ENCODE results near the gene VPS36. TPM values are rescaled to one million over a fixed set of nuclear protein-coding genes. Genes with fewer than 3 reads are reported as not detected.

VPS36 gene
- total and polyA plus RNA-seq, 10 of the 15 experiments (the other 5 are each of a cell fraction or from before 2014, with no cell fraction given), result 10.3 to 29.0 (median 23.9) TPM

DNA sequence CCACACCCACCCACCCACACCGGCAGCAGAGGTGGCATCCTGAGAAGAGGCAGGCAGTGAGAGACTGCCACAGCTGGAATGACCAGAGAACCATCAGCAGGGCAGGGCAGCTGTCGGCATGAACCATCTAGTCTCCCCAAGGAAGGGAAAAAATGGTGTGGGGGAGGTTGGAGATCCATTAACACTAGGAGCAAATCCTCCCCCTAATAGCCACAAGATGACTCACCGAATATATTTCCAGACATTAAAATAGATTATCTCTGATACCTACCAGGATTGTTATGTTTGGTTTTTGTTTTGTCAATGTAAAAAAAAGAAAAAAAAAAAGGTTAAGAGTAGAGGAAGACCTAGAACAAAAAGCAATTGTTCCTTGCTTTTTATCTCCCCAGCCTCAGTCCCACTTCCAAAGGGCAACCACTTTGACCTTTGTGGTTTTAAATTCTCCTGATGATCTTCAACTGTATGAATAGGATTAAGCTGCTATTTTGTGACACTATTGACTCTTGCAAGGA, 78.6 kb downstream of the VPS36 start (continued):
- TF ChIP-seq, protein P1, sequence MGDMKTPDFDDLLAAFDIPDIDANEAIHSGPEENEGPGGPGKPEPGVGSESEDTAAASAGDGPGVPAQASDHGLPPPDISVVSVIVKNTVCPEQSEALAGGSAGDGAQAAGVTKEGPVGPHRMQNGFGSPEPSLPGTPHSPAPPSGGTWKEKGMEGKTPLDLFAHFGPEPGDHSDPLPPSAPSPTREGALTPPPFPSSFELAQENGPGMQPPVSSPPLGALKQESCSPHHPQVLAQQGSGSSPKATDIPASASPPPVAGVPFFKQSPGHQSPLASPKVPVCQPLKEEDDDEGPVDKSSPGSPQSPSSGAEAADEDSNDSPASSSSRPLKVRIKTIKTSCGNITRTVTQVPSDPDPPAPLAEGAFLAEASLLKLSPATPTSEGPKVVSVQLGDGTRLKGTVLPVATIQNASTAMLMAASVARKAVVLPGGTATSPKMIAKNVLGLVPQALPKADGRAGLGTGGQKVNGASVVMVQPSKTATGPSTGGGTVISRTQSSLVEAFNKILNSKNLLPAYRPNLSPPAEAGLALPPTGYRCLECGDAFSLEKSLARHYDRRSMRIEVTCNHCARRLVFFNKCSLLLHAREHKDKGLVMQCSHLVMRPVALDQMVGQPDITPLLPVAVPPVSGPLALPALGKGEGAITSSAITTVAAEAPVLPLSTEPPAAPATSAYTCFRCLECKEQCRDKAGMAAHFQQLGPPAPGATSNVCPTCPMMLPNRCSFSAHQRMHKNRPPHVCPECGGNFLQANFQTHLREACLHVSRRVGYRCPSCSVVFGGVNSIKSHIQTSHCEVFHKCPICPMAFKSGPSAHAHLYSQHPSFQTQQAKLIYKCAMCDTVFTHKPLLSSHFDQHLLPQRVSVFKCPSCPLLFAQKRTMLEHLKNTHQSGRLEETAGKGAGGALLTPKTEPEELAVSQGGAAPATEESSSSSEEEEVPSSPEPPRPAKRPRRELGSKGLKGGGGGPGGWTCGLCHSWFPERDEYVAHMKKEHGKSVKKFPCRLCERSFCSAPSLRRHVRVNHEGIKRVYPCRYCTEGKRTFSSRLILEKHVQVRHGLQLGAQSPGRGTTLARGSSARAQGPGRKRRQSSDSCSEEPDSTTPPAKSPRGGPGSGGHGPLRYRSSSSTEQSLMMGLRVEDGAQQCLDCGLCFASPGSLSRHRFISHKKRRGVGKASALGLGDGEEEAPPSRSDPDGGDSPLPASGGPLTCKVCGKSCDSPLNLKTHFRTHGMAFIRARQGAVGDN (IDR thresholded peaks at IDR 0.05), result no peak
- TF ChIP-seq ASH2L (IDR thresholded peaks at IDR 0.05; ENCODE audit: borderline replicate concordance, low read depth) (no peak), JUND (IDR thresholded peaks at IDR 0.05; ENCODE audit: low read depth, low read length) (no peak), CHD4 (IDR thresholded peaks at IDR 0.05) (no peak), CHD2 (IDR thresholded peaks at IDR 0.05; ENCODE audit: borderline replicate concordance, low read depth, low read length) (no peak), CBX3 (IDR thresholded peaks at IDR 0.05; ENCODE audit: borderline replicate concordance, low read depth) (no peak), KLF5 (IDR thresholded peaks at IDR 0.05; ENCODE audit: partially characterized antibody) (no peak), CEBPB (IDR thresholded peaks at IDR 0.05; ENCODE audit: borderline replicate concordance in 1 of 2, low read depth in 2 of 2, low read length in 2 of 2) (no peak), MYB (IDR thresholded peaks at IDR 0.05; ENCODE audit: borderline replicate concordance, low read depth, low read length) (no peak)
- TF ChIP-seq, protein P2, sequence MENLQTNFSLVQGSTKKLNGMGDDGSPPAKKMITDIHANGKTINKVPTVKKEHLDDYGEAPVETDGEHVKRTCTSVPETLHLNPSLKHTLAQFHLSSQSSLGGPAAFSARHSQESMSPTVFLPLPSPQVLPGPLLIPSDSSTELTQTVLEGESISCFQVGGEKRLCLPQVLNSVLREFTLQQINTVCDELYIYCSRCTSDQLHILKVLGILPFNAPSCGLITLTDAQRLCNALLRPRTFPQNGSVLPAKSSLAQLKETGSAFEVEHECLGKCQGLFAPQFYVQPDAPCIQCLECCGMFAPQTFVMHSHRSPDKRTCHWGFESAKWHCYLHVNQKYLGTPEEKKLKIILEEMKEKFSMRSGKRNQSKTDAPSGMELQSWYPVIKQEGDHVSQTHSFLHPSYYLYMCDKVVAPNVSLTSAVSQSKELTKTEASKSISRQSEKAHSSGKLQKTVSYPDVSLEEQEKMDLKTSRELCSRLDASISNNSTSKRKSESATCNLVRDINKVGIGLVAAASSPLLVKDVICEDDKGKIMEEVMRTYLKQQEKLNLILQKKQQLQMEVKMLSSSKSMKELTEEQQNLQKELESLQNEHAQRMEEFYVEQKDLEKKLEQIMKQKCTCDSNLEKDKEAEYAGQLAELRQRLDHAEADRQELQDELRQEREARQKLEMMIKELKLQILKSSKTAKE (IDR thresholded peaks at IDR 0.05; ENCODE audit: low read depth, poor library complexity, severe bottlenecking), result no peak

Measured in GM12878 (cell line).